PC-9 (cell line): ENCODE data around the gene B3GNT2. TPM values are rescaled to one million over a fixed set of nuclear protein-coding genes. Genes with fewer than 3 reads are reported as not detected.

ENCODE experiments used
- BruUV-seq: library from RNA; stranded (reverse); fragments of 400-500 nt; replicated peaks from 2 replicates; lab custom pipeline; 2021; lab: Mats Ljungman, UMichigan
- CTCF ChIA-PET: fragments of 300-600 bp; sonication (Branson Sonifier 250); formaldehyde crosslinking; loops from one replicate; lab custom pipeline; 2022; ENCODE audit warnings: antibody characterized with exemption; lab: Charles Lee
- POLR2A ChIA-PET: fragments of 300-600 bp; sonication (Branson Sonifier 250); formaldehyde crosslinking; loops from one replicate; lab custom pipeline; 2022; ENCODE audit warnings: antibody characterized with exemption; ENCODE audit not compliant: unreplicated experiment; lab: Charles Lee
- DNase-seq, 2 experiments: peaks; one replicate each; pipeline versions ENCODE4 v3.0.0 to v3.0.0-alpha.2; 2015 to 2022; ENCODE audit warnings: mixed read lengths in 1 of 2
- H2AFZ ChIP-seq: fragments of 200-600 bp; sonication (generic); 2 replicates; pipeline ENCODE4 v1.8.1; 2017; ENCODE audit warnings: antibody characterized with exemption
- H3F3A ChIP-seq: fragments of 200-600 bp; sonication (generic); 2 replicates; pipeline ENCODE4 v1.8.1; 2017; ENCODE audit warnings: antibody characterized with exemption, mild to moderate bottlenecking, low read depth; ENCODE audit not compliant: insufficient read depth
- H3K27ac ChIP-seq: fragments of 200-600 bp; sonication (generic); 2 replicates; pipeline ENCODE4 v1.6.1; 2016; ENCODE audit warnings: mixed run types
- H3K27me3 ChIP-seq: fragments of 200-600 bp; sonication (generic); 2 replicates; pipeline ENCODE4 v1.6.1; 2016; ENCODE audit warnings: low read depth, mixed run types; ENCODE audit not compliant: insufficient read depth
- H3K36me3 ChIP-seq: fragments of 200-600 bp; sonication (generic); 2 replicates; pipeline ENCODE4 v1.6.1; 2016; ENCODE audit warnings: low read depth, mixed run types
- H3K4me1 ChIP-seq: fragments of 200-600 bp; sonication (generic); replicated peaks from 2 replicates; pipeline ENCODE4 v1.6.1; 2016; ENCODE audit warnings: mixed run types; ENCODE audit not compliant: insufficient read depth
- H3K4me2 ChIP-seq: fragments of 200-600 bp; sonication (generic); 2 replicates; pipeline ENCODE4 v1.6.1; 2017; ENCODE audit warnings: mixed run types
- H3K4me3 ChIP-seq: fragments of 200-600 bp; sonication (generic); 2 replicates; pipeline ENCODE4 v1.6.1; 2016; ENCODE audit warnings: mixed run types
- H3K79me2 ChIP-seq: fragments of 200-600 bp; sonication (generic); 2 replicates; pipeline ENCODE4 v1.6.1; 2017; ENCODE audit warnings: low read depth, mixed run types
- H3K9me2 ChIP-seq: fragments of 200-600 bp; sonication (generic); 2 replicates; pipeline ENCODE4 v1.8.1; 2017; ENCODE audit warnings: mild to moderate bottlenecking; ENCODE audit not compliant: insufficient read depth
- H3K9me3 ChIP-seq: fragments of 200-600 bp; sonication (generic); 2 replicates; pipeline ENCODE4 v1.8.1; 2016; ENCODE audit warnings: low read depth; ENCODE audit not compliant: insufficient read depth
- H4K20me1 ChIP-seq: fragments of 200-600 bp; sonication (generic); 2 replicates; pipeline ENCODE4 v1.8.1; 2017; ENCODE audit not compliant: insufficient read depth
- EZH2 ChIP-seq: fragments of 200-600 bp; sonication (generic); IDR thresholded peaks from 2 replicates; pipeline ENCODE4 v1.8.0; 2017; ENCODE audit warnings: antibody characterized with exemption, low read depth
- intact Hi-C: fragments of 100-400 bp; cut with micrococcal nuclease; formaldehyde crosslinking; loops from one replicate; pipeline ENCODE4 v1.10.0; 2022; ENCODE audit not compliant: unreplicated experiment
- total RNA-seq: library from RNA; stranded (reverse); gene quantifications from 2 replicates; pipeline ENCODE4 v1.2.3, GENCODE V29; 2021
- TF ChIP-seq, protein P1 (sequence below): fragments of 200-600 bp; sonication (generic); conservative IDR thresholded peaks from 2 replicates; pipeline ENCODE4 v1.6.1; 2017; ENCODE audit warnings: mixed run types, antibody characterized with exemption, mild to moderate bottlenecking, moderate library complexity

B3GNT2 gene
- total RNA-seq, 1 experiment from 2014 or later = 30.8 TPM

DNA sequence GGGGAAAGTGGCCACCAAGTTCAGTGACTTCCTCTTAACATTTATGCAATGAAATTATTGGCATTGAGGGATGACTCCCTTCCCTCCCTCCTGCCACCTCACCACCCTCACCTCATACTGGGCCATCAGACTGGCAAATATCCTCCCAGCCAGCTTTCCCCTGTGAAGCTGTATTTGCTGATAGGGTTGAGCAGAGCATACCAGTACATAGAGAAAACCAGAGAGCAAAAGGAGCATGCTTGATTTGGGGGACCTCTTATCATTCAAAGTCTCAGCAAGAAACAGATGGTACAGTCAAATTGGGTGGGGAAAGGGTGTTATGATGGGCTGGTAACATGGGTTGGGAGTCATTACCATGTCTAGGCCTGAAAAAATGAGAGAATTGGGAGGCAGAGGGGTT is 19.1 kb upstream of the B3GNT2 start:
- no peaks in the 10 kb centered on the region for H3K4me1 ChIP-seq
- H2AFZ ChIP-seq = no peak overlapping the region
- H3K79me2 ChIP-seq = no peaks in the 10 kb centered on the region
- no peaks in the 10 kb centered on the region for H3K36me3 ChIP-seq
- H3K9me3 ChIP-seq = no peaks in the 10 kb centered on the region
- no peaks in the 10 kb centered on the region for H4K20me1 ChIP-seq
- no peak overlapping the region for H3K4me3 ChIP-seq
- H3K27me3 ChIP-seq = no peaks in the 10 kb centered on the region
- H3K27ac ChIP-seq = no peak overlapping the region
- no peak overlapping the region for H3K4me2 ChIP-seq
- no peak for DNase-seq
- POLR2A ChIA-PET = no interaction called here
- H3F3A ChIP-seq = no peaks in the 10 kb centered on the region
- no TSS peak for BruUV-seq
- no peaks in the 10 kb centered on the region for H3K9me2 ChIP-seq
- CTCF ChIA-PET = no interaction called here
- TF ChIP-seq, protein P1, sequence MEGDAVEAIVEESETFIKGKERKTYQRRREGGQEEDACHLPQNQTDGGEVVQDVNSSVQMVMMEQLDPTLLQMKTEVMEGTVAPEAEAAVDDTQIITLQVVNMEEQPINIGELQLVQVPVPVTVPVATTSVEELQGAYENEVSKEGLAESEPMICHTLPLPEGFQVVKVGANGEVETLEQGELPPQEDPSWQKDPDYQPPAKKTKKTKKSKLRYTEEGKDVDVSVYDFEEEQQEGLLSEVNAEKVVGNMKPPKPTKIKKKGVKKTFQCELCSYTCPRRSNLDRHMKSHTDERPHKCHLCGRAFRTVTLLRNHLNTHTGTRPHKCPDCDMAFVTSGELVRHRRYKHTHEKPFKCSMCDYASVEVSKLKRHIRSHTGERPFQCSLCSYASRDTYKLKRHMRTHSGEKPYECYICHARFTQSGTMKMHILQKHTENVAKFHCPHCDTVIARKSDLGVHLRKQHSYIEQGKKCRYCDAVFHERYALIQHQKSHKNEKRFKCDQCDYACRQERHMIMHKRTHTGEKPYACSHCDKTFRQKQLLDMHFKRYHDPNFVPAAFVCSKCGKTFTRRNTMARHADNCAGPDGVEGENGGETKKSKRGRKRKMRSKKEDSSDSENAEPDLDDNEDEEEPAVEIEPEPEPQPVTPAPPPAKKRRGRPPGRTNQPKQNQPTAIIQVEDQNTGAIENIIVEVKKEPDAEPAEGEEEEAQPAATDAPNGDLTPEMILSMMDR = no peak
- TF ChIP-seq EZH2 = no peak
- intact Hi-C loops = no loop called here

- no peaks in the 10 kb centered on the region for H3K27me3 ChIP-seq
- H4K20me1 ChIP-seq = no peaks in the 10 kb centered on the region
- no peaks in the 10 kb centered on the region for H3K9me2 ChIP-seq
- H3K36me3 ChIP-seq = no peaks in the 10 kb centered on the region
- intact Hi-C loops = no loop called here
- H2AFZ ChIP-seq = no peak overlapping the region
- no peak overlapping the region for H3K4me3 ChIP-seq
- H3K4me2 ChIP-seq = no peak overlapping the region
- H3K27ac ChIP-seq = no peak overlapping the region
- no peaks in the 10 kb centered on the region for H3K79me2 ChIP-seq
- no TSS peak for BruUV-seq
- CTCF ChIA-PET = no interaction called here
- TF ChIP-seq, protein P1 = no peak
- no peak for TF ChIP-seq EZH2
- no peaks in the 10 kb centered on the region for H3K4me1 ChIP-seq
- no peaks in the 10 kb centered on the region for H3K9me3 ChIP-seq
- no peaks in the 10 kb centered on the region for H3F3A ChIP-seq
- POLR2A ChIA-PET = interaction anchor here (0.6 kb wide), 1 partner anchor 23 kb away, joined by 3 read pairs; no protein-coding TSS in a partner anchor
- no peak for DNase-seq
Measured at GRCh38 chr2:62177392-62178049, 18.4 kb upstream of the B3GNT2 start.

- H3K4me1 ChIP-seq = no peaks in the 10 kb centered on the region
- CTCF ChIA-PET = interaction anchor here (0.5 kb wide), 1 partner anchor 64 kb away, joined by 3 read pairs; no protein-coding TSS in a partner anchor
Measured at GRCh38 chr2:62178741-62179271, 17.1 kb upstream of the B3GNT2 start.

More at GRCh38 chr2:62178741-62179271, 17.1 kb upstream of the B3GNT2 start:
- H3K27ac ChIP-seq = no peak overlapping the region
- POLR2A ChIA-PET = no interaction called here
- no peaks in the 10 kb centered on the region for H3K9me3 ChIP-seq
- H3K4me2 ChIP-seq = no peak overlapping the region
- no peak overlapping the region for H2AFZ ChIP-seq
- intact Hi-C loops = no loop called here
- no peaks in the 10 kb centered on the region for H4K20me1 ChIP-seq
- H3K4me3 ChIP-seq = no peak overlapping the region
- H3K79me2 ChIP-seq = no peaks in the 10 kb centered on the region
- H3K9me2 ChIP-seq = no peaks in the 10 kb centered on the region
- H3K27me3 ChIP-seq = no peaks in the 10 kb centered on the region
- no peaks in the 10 kb centered on the region for H3K36me3 ChIP-seq
- H3F3A ChIP-seq = no peaks in the 10 kb centered on the region
- TF ChIP-seq, protein P1 = no peak
- no peak for TF ChIP-seq EZH2
- DNase-seq = no peak
- no TSS peak for BruUV-seq
